ENCODE data around the gene ZFP91.

Gene ZFP91

GRCh38 chr11:58650496-58650895 is 71.6 kb downstream of the ZFP91 start:
- H3K4me1 ChIP-seq (ENCODE audit: insufficient read depth, low read length) = peaks cover 13% of the 10 kb centered on the region
- H3K27me3 ChIP-seq (ENCODE audit: insufficient read depth, low read length) = no peaks in the 10 kb centered on the region
- peaks cover 15% of the 10 kb centered on the region for H3K9me3 ChIP-seq (ENCODE audit: insufficient read depth, low read depth, low read length)
- no peaks in the 10 kb centered on the region for H3K36me3 ChIP-seq (ENCODE audit: insufficient read depth, low read depth, low read length)
- no peak overlapping the region for H3K4me3 ChIP-seq (ENCODE audit: low read length)
- no peak overlapping the region for H3K9ac ChIP-seq (ENCODE audit: low read depth, low read length)
- no peak overlapping the region for H3K27ac ChIP-seq (ENCODE audit: low read length)

- Histone ChIP-seq H3K4me3 (ENCODE audit: low read length) (no peak overlapping the region), H3K9ac (ENCODE audit: low read depth, low read length) (no peak overlapping the region), H3K9me3 (ENCODE audit: insufficient read depth, low read depth, low read length) (no peaks in the 10 kb centered on the region), H3K4me1 (ENCODE audit: insufficient read depth, low read length) (peaks cover 13% of the 10 kb centered on the region), H3K36me3 (ENCODE audit: insufficient read depth, low read depth, low read length) (no peaks in the 10 kb centered on the region), H3K27ac (ENCODE audit: low read length) (no peak overlapping the region), H3K27me3 (ENCODE audit: insufficient read depth, low read length) (no peaks in the 10 kb centered on the region)
These were observed 73.9 kb downstream of the ZFP91 start for GRCh38 chr11:58652726-58653280.

GRCh38 chr11:58654079-58654907 is 75.4 kb downstream of the ZFP91 start:
- H3K27ac ChIP-seq (ENCODE audit: low read length) = no peak overlapping the region

GRCh38 chr11:58654908-58655296 is 76.0 kb downstream of the ZFP91 start:
- no peaks in the 10 kb centered on the region for H3K9me3 ChIP-seq (ENCODE audit: insufficient read depth, low read depth, low read length)
- H3K4me1 ChIP-seq (ENCODE audit: insufficient read depth, low read length) = peaks cover 13% of the 10 kb centered on the region
- no peak overlapping the region for H3K27ac ChIP-seq (ENCODE audit: low read length)
- no peaks in the 10 kb centered on the region for H3K36me3 ChIP-seq (ENCODE audit: insufficient read depth, low read depth, low read length)
- H3K27me3 ChIP-seq (ENCODE audit: insufficient read depth, low read length) = no peaks in the 10 kb centered on the region
- H3K9ac ChIP-seq (ENCODE audit: low read depth, low read length) = no peak overlapping the region
- no peak overlapping the region for H3K4me3 ChIP-seq (ENCODE audit: low read length)

More at GRCh38 chr11:58654079-58654907, 75.4 kb downstream of the ZFP91 start:
- Histone ChIP-seq H3K36me3 (ENCODE audit: insufficient read depth, low read depth, low read length) (no peaks in the 10 kb centered on the region), H3K9me3 (ENCODE audit: insufficient read depth, low read depth, low read length) (no peaks in the 10 kb centered on the region), H3K9ac (ENCODE audit: low read depth, low read length) (no peak overlapping the region), H3K4me1 (ENCODE audit: insufficient read depth, low read length) (peaks cover 13% of the 10 kb centered on the region), H3K27me3 (ENCODE audit: insufficient read depth, low read length) (no peaks in the 10 kb centered on the region), H3K4me3 (ENCODE audit: low read length) (no peak overlapping the region)

GRCh38 chr11:58656348-58656747 is 77.5 kb downstream of the ZFP91 start:
- H3K4me3 ChIP-seq (ENCODE audit: low read length) = no peak overlapping the region
- no peak overlapping the region for H3K9ac ChIP-seq (ENCODE audit: low read depth, low read length)
- no peaks in the 10 kb centered on the region for H3K27me3 ChIP-seq (ENCODE audit: insufficient read depth, low read length)
- H3K27ac ChIP-seq (ENCODE audit: low read length) = no peak overlapping the region
- H3K9me3 ChIP-seq (ENCODE audit: insufficient read depth, low read depth, low read length) = no peaks in the 10 kb centered on the region
- H3K4me1 ChIP-seq (ENCODE audit: insufficient read depth, low read length) = peaks cover 13% of the 10 kb centered on the region
- no peaks in the 10 kb centered on the region for H3K36me3 ChIP-seq (ENCODE audit: insufficient read depth, low read depth, low read length)

GRCh38 chr11:58658623-58659022 is 79.8 kb downstream of the ZFP91 start:
- H3K4me3 ChIP-seq (ENCODE audit: low read length) = no peak overlapping the region
- H3K27ac ChIP-seq (ENCODE audit: low read length) = no peak overlapping the region
- no peaks in the 10 kb centered on the region for H3K4me1 ChIP-seq (ENCODE audit: insufficient read depth, low read length)
- H3K9me3 ChIP-seq (ENCODE audit: insufficient read depth, low read depth, low read length) = no peaks in the 10 kb centered on the region
- H3K9ac ChIP-seq (ENCODE audit: low read depth, low read length) = no peak overlapping the region
- no peaks in the 10 kb centered on the region for H3K27me3 ChIP-seq (ENCODE audit: insufficient read depth, low read length)
- no peaks in the 10 kb centered on the region for H3K36me3 ChIP-seq (ENCODE audit: insufficient read depth, low read depth, low read length)

GRCh38 chr11:58659404-58659803 is 80.5 kb downstream of the ZFP91 start:
- peaks cover 2% of the 10 kb centered on the region; the same call in 1 of the 2 replicates for H3K9me3 ChIP-seq (ENCODE audit: insufficient read depth, low read depth, low read length)
- H3K36me3 ChIP-seq (ENCODE audit: insufficient read depth, low read depth, low read length) = no peaks in the 10 kb centered on the region
- H3K9ac ChIP-seq (ENCODE audit: low read depth, low read length) = no peak overlapping the region
- no peak overlapping the region for H3K4me3 ChIP-seq (ENCODE audit: low read length)
- H3K4me1 ChIP-seq (ENCODE audit: insufficient read depth, low read length) = no peaks in the 10 kb centered on the region
- H3K27me3 ChIP-seq (ENCODE audit: insufficient read depth, low read length) = no peaks in the 10 kb centered on the region
- no peak overlapping the region for H3K27ac ChIP-seq (ENCODE audit: low read length)

- Histone ChIP-seq H3K27ac (ENCODE audit: low read length) (no peak overlapping the region), H3K36me3 (ENCODE audit: insufficient read depth, low read depth, low read length) (no peaks in the 10 kb centered on the region), H3K27me3 (ENCODE audit: insufficient read depth, low read length) (no peaks in the 10 kb centered on the region), H3K9ac (ENCODE audit: low read depth, low read length) (no peak overlapping the region), H3K4me3 (ENCODE audit: low read length) (no peak overlapping the region), H3K4me1 (ENCODE audit: insufficient read depth, low read length) (no peaks in the 10 kb centered on the region), H3K9me3 (ENCODE audit: insufficient read depth, low read depth, low read length) (peaks cover 4% of the 10 kb centered on the region; the same call in 1 of the 2 replicates)
These were observed 81.2 kb downstream of the ZFP91 start for GRCh38 chr11:58659910-58660570.

Measured in iPS-20b (cell line).